Stimulated activated CD4-positive, alpha-beta T cell treated with anti-CD3 and anti-CD28 coated beads, Interleukin-15, amount 100 ng/mL, for 24 hours (primary cell): ENCODE data around the gene FAIM.

Source experiments
- DNase-seq: peaks from one replicate; pipeline ENCODE4 v3.0.0-alpha.2; 2020

Gene FAIM

DNA sequence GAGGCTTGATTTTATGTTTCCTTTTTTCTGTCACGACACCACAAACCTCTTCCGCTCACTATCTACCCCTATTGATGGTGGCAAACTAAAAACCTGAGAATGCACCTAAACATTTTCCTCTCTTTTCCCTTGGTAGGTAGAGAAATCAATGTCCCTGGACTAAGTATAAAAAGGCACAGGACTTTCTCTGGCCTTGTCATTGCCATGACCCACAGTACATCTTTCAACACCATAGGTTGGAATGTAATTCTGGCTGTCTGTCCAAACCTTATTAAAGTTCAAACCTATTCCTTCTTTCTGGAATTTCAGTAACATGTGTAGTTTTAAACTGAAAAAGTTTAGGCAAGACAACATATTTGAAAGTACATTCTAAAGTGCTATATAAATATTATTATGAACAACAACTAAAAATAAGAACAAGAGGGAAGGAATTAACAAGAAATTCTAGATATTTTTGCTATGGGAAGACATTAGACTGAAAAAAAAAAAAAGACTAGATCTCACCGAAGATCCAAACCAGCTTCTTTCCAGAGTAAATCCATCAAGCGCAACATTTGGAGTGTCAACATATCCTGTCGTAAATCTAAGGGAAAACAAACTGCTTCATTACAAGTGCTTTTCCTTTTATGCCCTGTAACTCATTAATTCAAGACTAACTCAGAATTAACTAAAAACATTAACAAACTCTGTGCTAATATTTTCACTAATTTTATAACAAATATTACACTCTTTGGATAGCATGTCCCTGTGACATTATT, 73.1 kb downstream of the FAIM start:
- DNase-seq, result no peak

DNA sequence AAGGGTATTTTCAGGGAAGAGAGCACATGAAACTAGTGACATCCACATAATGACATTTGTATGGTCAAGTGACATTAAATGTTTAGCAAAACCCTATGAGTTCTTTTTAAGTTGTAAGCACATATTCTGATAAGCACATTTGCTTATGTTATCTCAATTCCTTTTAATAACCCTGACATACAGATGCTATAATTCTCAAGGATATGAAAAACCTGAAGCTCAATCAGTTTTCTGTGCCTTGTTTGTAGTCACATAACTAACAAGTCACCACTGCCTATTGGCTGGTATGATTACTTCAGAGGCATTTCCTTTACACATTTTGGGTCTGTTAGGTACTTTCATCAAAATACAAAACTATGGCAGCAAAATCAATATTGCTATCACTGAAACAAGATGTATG, 74.1 kb downstream of the FAIM start:
- no peak for DNase-seq
